ENCODE data around the gene JAKMIP1.

Gene JAKMIP1

DNA sequence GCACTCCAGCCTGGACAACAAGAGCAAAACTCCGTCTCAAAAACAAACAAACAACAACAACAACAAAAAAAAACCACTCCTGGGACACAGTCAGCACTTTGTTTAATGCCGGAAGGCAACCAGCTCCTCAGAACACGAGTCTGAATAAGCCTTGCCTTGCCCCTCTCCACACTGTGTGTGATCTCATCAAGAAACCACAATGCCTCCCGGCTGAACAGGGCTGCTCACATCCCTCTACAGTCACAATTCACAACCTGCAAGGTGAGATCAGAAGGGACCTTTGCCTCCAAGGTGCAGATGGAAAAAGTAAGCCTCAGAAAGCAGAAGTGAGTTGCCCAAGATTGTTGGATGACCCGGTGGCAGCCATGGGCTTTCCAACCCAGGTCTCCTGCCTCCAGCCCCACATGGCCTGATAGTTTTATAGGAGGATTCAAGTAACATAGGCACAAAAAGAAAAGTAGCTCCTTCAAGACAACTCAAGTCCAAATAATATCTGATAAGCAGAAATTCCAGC lies 80.8 kb downstream of the JAKMIP1 start:
- no peak for DNase-seq (ENCODE audit: low read depth in 2 of 2)

- no peak for DNase-seq (ENCODE audit: low read depth in 2 of 2)
These were observed 82.1 kb downstream of the JAKMIP1 start for GRCh38 chr4:6118201-6118600.

GRCh38 chr4:6116696-6117285 lies 83.6 kb downstream of the JAKMIP1 start:
- no peak for DNase-seq (ENCODE audit: low read depth in 2 of 2)

DNA sequence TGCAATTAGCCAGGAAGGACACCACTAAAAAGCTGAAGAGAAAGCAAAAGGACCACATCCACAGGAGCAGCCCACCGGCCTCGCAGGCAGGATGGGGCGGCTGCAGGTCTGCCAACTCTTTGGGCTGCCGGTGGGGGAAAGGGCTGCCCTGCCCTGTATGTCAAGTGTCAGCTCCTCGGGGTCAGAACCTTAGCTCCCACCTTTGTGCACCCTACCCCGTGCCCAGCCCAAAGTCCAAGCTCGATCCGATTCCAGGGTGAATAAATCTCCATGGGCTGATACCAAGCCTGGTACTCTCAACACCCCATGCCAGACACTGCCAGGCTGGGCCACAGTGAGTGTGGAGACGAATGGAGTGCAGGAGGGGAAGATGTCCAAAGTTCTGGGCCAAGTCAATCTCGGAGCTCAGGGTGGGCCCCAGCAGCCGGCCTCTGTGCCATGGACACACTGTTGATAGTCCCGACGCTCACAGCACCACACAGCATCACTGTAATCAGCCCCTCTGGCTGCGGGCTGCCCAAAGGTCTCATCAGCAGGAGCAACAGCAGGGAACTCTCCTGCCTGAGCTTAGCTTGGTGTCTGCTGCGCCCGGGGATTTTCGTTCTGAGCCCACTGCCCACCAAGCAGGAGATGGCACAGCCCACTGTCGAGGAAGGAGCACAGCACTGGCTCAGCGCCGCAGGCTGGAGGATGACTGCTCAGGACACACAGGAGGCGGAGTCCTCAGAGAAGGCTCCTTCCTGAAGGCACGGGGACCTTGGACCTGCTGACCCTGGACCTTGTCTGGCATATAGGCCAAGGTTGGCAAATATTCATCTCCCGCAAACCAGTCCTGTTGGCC lies 84.4 kb downstream of the JAKMIP1 start:
- DNase-seq (ENCODE audit: low read depth in 2 of 2) = no peak

- DNase-seq (ENCODE audit: low read depth in 2 of 2) = no peak
These were observed 85.0 kb downstream of the JAKMIP1 start for GRCh38 chr4:6115342-6115741.

- DNase-seq (ENCODE audit: low read depth in 2 of 2) = no peak
These were observed 85.7 kb downstream of the JAKMIP1 start for GRCh38 chr4:6114601-6115000.

DNA sequence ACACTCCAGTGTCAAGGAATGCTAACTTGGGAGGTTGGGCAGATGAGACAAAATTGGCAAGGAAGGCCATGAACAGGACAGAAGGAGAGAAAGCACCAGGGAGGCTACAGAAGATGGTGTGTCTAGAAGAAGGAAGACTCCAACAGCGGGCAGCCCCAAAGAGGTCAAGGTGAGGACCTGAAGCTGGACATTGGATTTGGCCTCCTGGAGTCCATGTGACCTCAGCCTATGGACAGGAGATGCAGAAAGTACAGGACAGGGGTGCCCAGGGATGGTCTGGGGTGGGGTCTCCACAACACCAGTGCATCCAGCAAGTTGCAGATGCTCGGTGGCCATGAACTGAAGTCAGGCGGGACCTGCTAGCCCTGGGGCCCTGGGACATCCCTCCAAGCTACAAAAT lies 86.2 kb downstream of the JAKMIP1 start:
- DNase-seq (ENCODE audit: low read depth in 2 of 2) = no peak

GRCh38 chr4:6113641-6114040 lies 86.7 kb downstream of the JAKMIP1 start:
- no peak for DNase-seq (ENCODE audit: low read depth in 2 of 2)

- DNase-seq (ENCODE audit: low read depth in 2 of 2) = no peak
These were observed 87.6 kb downstream of the JAKMIP1 start for GRCh38 chr4:6112606-6113290.

DNA sequence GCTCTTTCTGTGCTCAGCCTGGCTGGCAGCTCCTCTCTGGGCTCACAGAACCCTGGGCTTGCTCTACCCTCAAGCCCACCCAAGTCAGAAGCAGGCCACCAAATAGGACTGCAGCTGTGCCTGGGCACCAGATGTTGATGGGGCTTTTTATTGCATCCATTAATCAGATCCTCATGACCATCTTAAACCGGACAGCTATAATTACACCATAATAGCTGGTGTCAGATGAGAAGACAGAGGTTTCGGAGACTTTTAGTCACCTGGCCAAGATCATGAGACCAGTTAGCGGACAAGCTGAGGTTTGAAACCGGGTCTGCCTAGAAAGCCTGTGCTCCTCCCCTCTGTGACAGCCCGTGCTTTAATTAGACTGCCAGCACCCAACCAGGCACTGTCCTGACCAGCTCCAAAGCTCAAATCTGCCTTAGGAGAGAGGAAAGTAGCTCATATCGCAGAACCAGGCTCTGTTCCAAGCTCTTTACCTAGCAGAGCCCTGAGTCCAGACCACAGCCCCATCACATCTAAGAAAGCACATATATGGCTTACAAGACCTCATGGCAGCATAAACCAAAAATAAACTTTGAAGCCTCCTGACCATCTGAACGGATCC lies 88.9 kb downstream of the JAKMIP1 start:
- no peak for DNase-seq (ENCODE audit: low read depth in 2 of 2)

DNA sequence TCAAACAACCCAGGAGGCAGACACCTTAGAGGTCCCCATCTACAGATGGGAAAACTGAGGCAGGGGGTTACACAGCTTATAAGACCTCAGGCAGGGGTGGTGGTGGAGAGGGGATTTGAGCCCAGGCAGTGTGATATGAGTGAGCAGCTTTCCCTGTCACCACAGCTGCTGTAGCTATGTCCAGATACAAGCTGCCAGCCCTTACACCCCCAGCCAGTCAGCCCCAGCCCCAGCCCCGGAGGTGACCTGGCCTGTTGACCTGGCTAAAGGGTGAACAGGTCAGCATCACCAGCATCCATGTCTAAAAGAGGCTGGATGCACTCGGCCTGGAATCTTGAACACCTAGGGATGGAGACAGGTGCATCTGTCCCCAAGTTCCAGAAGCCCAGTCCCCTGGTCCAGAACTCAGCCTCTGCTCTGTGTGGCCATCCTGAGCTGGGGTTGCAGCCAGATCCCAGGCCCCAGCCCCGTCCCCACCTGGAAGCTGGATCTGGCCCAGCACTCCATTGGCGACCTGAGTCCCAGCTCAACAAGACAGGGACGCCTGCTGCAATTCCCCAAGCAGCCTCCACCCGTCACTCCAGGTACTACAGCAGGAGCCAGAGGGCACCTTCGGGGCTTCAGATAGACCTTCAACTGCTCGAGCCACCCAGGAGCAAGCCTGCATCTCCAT lies 89.5 kb downstream of the JAKMIP1 start:
- DNase-seq (ENCODE audit: low read depth in 2 of 2) = no peak

GRCh38 chr4:6109842-6110560 lies 90.3 kb downstream of the JAKMIP1 start:
- DNase-seq (ENCODE audit: low read depth in 2 of 2) = no peak

DNA sequence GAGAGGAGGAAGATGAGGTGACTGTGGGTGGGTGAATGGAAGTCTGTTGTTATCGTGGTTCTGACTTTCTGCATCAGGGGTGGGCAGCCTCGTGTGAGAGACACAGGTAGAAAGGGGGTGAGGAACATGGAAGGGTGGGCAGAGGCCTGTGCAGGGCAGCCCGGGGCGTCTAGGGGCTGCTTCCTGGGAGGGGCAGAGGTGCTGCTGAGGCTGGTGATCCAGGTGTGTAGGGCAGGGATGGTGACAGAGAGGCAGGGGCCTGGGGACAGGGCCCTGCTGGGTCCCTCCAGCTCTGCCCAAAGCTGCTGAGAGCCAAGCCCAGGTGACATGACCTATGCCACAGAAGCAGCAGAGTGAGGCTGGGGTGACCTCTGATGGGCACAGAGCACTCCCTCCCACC lies 92.5 kb downstream of the JAKMIP1 start:
- DNase-seq (ENCODE audit: low read depth in 2 of 2) = no peak

DNA sequence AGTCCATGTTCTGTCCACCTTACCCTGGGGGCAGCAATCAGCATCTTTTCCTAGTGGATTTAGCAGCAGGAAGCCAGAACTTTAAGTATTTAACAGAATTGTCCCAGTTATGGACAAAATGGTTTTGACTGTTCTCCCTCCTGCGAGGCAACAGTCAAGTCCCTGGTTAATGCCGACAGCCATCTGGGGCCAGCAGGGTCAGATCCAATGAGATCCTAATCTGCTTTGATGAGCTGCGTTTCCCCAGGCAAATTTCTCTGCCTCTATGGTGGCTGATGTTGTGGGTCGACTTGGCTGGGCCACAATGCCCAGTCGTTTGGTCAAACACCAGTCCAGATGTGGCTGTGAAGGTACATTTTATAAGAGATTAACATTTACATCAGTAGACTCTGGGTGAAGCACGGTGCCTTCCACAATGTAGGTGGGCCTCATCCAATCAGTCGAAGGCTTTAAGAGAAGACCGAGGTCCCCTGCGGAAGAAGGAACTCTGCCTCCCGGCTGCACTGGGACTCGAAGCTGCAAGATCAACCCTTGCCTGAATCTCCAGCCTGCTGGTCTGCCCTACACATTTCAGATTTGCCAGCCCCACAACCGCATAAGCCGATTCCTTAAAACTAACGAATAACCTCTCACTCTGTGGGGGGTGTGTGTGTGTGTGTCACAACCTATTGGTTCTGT lies 93.1 kb downstream of the JAKMIP1 start:
- DNase-seq (ENCODE audit: low read depth in 2 of 2) = no peak

DNA sequence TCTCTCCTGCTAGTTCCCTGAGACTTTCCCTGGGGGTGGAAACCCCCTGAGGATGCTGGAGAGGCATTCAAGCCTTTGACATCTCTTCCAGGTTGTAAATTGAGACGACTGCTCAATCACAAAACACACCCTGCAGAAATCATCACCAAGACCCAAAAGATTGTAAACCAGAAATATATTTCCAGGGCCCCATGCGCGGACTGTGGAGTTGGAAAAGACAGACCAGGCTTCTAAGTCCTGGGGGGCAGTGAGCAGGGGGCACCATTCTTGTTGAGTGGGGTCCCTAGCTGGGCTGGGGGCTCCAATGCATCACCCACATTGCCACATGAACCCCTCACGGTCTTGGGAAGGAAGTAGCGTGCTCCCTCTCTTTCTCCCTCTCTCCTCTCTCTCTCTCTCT lies 94.2 kb downstream of the JAKMIP1 start:
- DNase-seq (ENCODE audit: low read depth in 2 of 2) = no peak

- no peak for DNase-seq (ENCODE audit: low read depth in 2 of 2)
These were observed 94.9 kb downstream of the JAKMIP1 start for GRCh38 chr4:6105311-6105911.

GRCh38 chr4:6104541-6105130 lies 95.7 kb downstream of the JAKMIP1 start:
- no peak for DNase-seq (ENCODE audit: low read depth in 2 of 2)

DNA sequence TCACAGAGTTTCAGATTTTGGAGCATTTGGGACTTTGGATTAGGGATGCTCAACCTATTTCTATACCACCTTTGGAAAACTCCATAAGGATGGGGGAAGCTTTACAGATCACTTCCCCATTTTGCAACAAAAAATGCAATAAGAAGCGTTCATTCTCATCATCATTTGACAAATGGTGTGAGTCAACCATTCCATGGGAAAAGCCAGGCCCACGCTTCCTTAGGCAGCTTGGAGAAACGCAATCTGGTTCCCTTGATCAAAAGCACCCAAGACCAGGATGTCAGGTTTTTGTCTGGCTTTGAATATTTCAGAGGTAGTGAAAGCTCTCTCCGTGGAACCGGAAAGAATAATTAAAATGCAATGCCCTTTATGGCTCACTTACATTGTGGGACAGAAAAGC lies 102.8 kb downstream of the JAKMIP1 start:
- no peak for DNase-seq (ENCODE audit: low read depth in 2 of 2)

DNA sequence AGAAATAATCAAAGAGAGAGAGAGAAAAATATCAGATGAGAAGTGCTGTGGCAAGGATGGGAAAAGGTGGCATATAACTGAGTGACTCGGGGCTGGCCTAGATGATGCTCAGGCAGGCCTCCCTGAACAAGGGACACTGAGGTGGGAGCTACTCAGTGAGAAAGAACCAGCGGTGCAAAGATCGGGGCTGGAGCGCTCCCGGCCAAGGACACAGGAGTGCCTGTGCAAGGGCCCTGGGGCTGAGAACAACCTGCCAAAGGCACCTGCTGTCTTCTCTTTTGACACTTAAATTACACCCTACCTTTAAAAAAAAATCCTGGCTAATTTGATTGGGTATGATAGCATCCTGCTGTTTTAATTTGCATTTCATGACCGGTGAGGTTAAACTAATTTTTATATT lies 104.5 kb downstream of the JAKMIP1 start:
- no peak for DNase-seq (ENCODE audit: low read depth in 2 of 2)
